ENCODE results near the gene ITGB2. TPM values are rescaled to one million over a fixed set of nuclear protein-coding genes. Genes with fewer than 3 reads are reported as not detected.

The ITGB2 gene
- polyA plus RNA-seq, 1 of the 3 experiments (the other 2 are of a cell fraction), result 0.77 TPM

- DNase-seq, result no peak
- Histone ChIP-seq H3K4me2 (no peak overlapping the region), H2AFZ (ENCODE audit: low read depth) (no peak overlapping the region), H3K9me2 (no peaks in the 10 kb centered on the region), H3K9me3 (no peaks in the 10 kb centered on the region), H3K27me3 (ENCODE audit: insufficient read depth) (no peaks in the 10 kb centered on the region), H3K27ac (ENCODE audit: low read depth in 2 of 2, low read length in 1 of 2) (no peak overlapping the region), H3K4me3 (ENCODE audit: low read depth in 2 of 2, low read length in 1 of 2) (no peak overlapping the region), H4K20me1 (ENCODE audit: insufficient read depth) (peaks cover 45% of the 10 kb centered on the region), H3K79me2 (ENCODE audit: insufficient read depth) (peaks cover 76% of the 10 kb centered on the region), H3K4me1 (ENCODE audit: control insufficient read depth in 1 of 2, insufficient read depth in 2 of 2, low read depth in 1 of 2, low read length in 1 of 2) (peaks cover 8 to 16% of the 10 kb centered on the region in 2 experiments; a peak in 3 of 4 replicates), H3K36me3 (replicated peaks in 1 of 2; ENCODE audit: control insufficient read depth in 1 of 2, insufficient read depth in 2 of 2, low read length in 1 of 2) (peaks cover 4 to 34% of the 10 kb centered on the region in 2 experiments), H3K9ac (no peak overlapping the region), H3F3A (replicated peaks; ENCODE audit: insufficient read depth) (no peaks in the 10 kb centered on the region)
- TF ChIP-seq IRF3 (IDR thresholded peaks at IDR 0.05; ENCODE audit: low read depth, low read length) (no peak), RCOR1 (IDR thresholded peaks at IDR 0.05; ENCODE audit: low read length) (no peak), TAF1 (IDR thresholded peaks at IDR 0.05; ENCODE audit: borderline replicate concordance, low read depth, low read length) (no peak), GABPA (IDR thresholded peaks at IDR 0.05; ENCODE audit: low read depth) (no peak), USF2 (IDR thresholded peaks at IDR 0.05; ENCODE audit: borderline replicate concordance, low read depth, low read length) (no peak), EP300 (IDR thresholded peaks at IDR 0.05; ENCODE audit: borderline replicate concordance in 1 of 2, low read depth in 1 of 2, low read length in 1 of 2) (no peak), REST (IDR thresholded peaks at IDR 0.05; ENCODE audit: low read depth, low read length) (no peak), MXI1 (IDR thresholded peaks at IDR 0.05; ENCODE audit: low read depth, low read length) (no peak), SIN3A (IDR thresholded peaks at IDR 0.05; ENCODE audit: borderline replicate concordance, low read depth, low read length) (no peak), USF1 (IDR thresholded peaks at IDR 0.05; ENCODE audit: borderline replicate concordance, low read depth) (no peak), FOXJ3 (CRISPR knock-in tag; IDR thresholded peaks at IDR 0.05) (no peak), GATA2 (CRISPR knock-in tag; IDR thresholded peaks at IDR 0.05) (no peak), TCF12 (IDR thresholded peaks at IDR 0.05) (no peak), CTCF (IDR thresholded peaks at IDR 0.05) (no peak), TEAD4 (IDR thresholded peaks at IDR 0.05; ENCODE audit: borderline replicate concordance, insufficient read depth) (no peak), ZBTB33 (IDR thresholded peaks at IDR 0.05; ENCODE audit: borderline replicate concordance, low read depth) (no peak), ELF1 (IDR thresholded peaks at IDR 0.05) (no peak), YY1 (IDR thresholded peaks at IDR 0.05; ENCODE audit: low read depth) (no peak)
- CTCF ChIA-PET, result interaction anchor here (1.1 to 16.8 kb wide), 5 partner anchors 10 to 195 kb away, joined by 3 to 357 read pairs (median 5); no protein-coding TSS in a partner anchor
- 95% methylated on average over 21 of the region's 24 CpGs for WGBS (ENCODE audit: low lambda C conversion rate)
- POLR2A ChIA-PET, result no interaction called here
Measured at GRCh38 chr21:44943686-44944550, 23.2 kb upstream of the ITGB2 start.
